WERI-Rb-1 (cell line): ENCODE measurements around the gene ITGB2.

Experiments used
- DNase-seq: peaks from one replicate; pipeline ENCODE4 v3.0.0-alpha.2; 2020
- H3K27ac ChIP-seq: fragments of 250-450 bp; sonication (Bioruptor Pico); 2 replicates; pipeline ENCODE4 v1.5.1; 2020; ENCODE audit warnings: mild to moderate bottlenecking, moderate library complexity
- H3K27me3 ChIP-seq: fragments of 250-450 bp; sonication (Bioruptor Pico); 2 replicates; pipeline ENCODE4 v1.5.1; 2021; ENCODE audit warnings: mild to moderate bottlenecking, low read depth, moderate library complexity; ENCODE audit not compliant: insufficient read depth, severe bottlenecking
- H3K36me3 ChIP-seq: fragments of 250-450 bp; sonication (Bioruptor Pico); 2 replicates; pipeline ENCODE4 v1.5.1; 2020; ENCODE audit warnings: mild to moderate bottlenecking, moderate library complexity
- H3K4me3 ChIP-seq: 2 replicates; pipeline ENCODE4 v1.5.1; 2011; ENCODE audit warnings: low read depth, mild to moderate bottlenecking, control low read depth, low read length
- H3K9me3 ChIP-seq: fragments of 250-450 bp; sonication (Bioruptor Pico); 2 replicates; pipeline ENCODE4 v1.5.1; 2021; ENCODE audit warnings: mild to moderate bottlenecking, moderate library complexity; ENCODE audit not compliant: severe bottlenecking
- CTCF ChIP-seq: IDR thresholded peaks from 2 replicates; pipeline ENCODE4 v1.5.1; 2011; ENCODE audit warnings: low read depth, mild to moderate bottlenecking, control low read depth, inconsistent platforms, low read length

The ITGB2 gene

DNA sequence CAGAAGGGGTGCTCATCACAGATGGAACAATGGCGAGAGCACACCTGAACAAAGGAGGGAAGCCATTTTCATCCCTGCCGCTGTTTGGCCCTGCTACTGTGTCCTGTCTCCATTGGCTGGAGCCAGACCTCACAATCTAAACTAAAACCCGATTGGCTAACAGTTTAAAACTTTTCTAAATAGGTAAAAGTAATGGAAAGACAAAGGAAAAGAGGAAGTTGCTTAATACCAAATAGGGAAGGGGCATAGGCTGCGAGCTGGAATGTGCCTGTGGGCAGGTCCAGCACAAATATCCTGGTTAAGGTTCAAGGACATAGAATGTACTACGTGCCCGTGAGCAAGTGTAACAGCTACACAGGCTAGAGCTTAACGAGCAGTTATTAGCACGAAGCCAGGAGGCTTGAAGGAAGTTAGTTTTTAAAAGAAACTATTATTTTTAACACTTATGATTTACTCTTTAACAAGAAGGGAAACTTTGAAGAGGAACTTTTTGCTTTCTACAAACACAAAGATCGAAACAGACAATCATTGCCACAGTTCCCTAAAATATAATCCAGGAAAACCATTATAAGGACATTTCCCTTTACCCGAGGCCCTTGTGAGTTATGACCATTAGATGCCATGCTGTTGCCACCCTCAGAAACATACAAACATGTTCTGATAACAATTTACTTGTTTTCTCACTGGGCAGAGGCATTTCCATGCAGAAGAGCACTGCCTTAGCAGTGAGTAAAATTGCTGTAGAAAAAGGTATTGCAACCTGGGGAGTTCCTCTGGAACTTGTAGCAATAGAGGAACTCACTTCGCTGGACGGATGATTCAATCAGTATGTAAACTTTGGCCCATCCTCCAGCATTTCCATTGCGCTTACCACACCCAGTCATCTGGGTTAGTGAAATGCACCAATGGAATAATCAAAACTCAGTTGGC is 42.4 kb downstream of the ITGB2 start:
- TF ChIP-seq CTCF, result no peak
- H3K4me3 ChIP-seq, result no peak overlapping the region
- no peaks in the 10 kb centered on the region for H3K27me3 ChIP-seq
- no peak for DNase-seq
- H3K27ac ChIP-seq, result no peak overlapping the region
- H3K36me3 ChIP-seq, result no peaks in the 10 kb centered on the region
- no peaks in the 10 kb centered on the region for H3K9me3 ChIP-seq

DNA sequence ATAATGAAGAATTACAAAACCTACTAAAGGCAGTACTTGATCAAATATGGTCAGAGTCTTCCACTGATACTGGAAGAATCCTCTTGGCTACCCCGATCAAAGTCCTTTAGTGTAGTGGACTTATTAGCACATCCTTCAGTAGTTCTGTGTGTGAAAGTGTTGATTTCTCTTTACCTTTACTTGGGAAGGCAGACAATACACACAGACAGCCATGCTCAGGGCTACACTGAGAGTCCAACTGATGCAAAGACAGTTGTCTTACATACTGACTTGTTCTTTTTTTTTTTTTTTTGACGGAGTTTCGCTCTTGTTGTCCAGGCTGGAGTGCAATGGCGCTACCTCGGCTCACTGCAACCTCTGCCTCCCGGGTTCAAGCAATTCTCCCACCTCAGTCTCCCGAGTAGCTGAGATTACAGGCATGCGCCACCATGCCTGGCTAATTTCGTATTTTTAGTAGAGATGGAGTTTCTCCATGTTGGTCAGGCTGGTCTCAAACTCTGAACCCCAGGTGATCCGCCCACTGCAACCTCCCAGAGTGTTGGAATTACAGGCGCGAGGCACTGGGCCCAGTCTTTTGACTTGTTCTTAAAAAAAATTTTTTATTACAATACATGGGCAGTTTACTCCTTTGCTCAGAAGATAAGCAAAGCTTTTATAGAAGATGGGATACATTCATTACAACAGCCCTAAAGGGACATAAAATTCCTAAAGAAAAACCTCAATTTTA is 43.7 kb downstream of the ITGB2 start:
- no peak overlapping the region for H3K27ac ChIP-seq
- DNase-seq, result no peak
- H3K27me3 ChIP-seq, result no peaks in the 10 kb centered on the region
- H3K4me3 ChIP-seq, result no peak overlapping the region
- peaks cover 7% of the 10 kb centered on the region for H3K36me3 ChIP-seq
- no peaks in the 10 kb centered on the region for H3K9me3 ChIP-seq
- no peak for TF ChIP-seq CTCF

- Histone ChIP-seq H3K27ac (no peak overlapping the region), H3K27me3 (no peaks in the 10 kb centered on the region), H3K4me3 (no peak overlapping the region), H3K36me3 (peaks cover 20% of the 10 kb centered on the region), H3K9me3 (no peaks in the 10 kb centered on the region)
- no peak for TF ChIP-seq CTCF
- no peak for DNase-seq
Observed at GRCh38 chr21:44875316-44875700, 45.4 kb downstream of the ITGB2 start.

GRCh38 chr21:44874497-44875315 is 46.0 kb downstream of the ITGB2 start:
- H3K36me3 ChIP-seq, result peaks cover 21% of the 10 kb centered on the region
- no peak overlapping the region for H3K27ac ChIP-seq
- H3K4me3 ChIP-seq, result peak overlapping the region; percentile 47
- TF ChIP-seq CTCF, result no peak
- no peaks in the 10 kb centered on the region for H3K27me3 ChIP-seq
- no peak for DNase-seq
- H3K9me3 ChIP-seq, result no peaks in the 10 kb centered on the region

- Histone ChIP-seq H3K36me3 (peaks cover 24% of the 10 kb centered on the region), H3K27ac (peak overlapping the region; percentile 68), H3K27me3 (no peaks in the 10 kb centered on the region), H3K4me3 (peak overlapping the region; percentile 47), H3K9me3 (no peaks in the 10 kb centered on the region)
- DNase-seq, result no peak
- no peak for TF ChIP-seq CTCF
Observed at GRCh38 chr21:44874240-44874496, 46.5 kb downstream of the ITGB2 start.
